ENCODE measurements around the gene GRIA3. TPM values are rescaled to one million over a fixed set of nuclear protein-coding genes. Genes with fewer than 3 reads are reported as not detected.

The GRIA3 gene
- polyA plus RNA-seq, 1 experiment = 27.7 TPM

DNA sequence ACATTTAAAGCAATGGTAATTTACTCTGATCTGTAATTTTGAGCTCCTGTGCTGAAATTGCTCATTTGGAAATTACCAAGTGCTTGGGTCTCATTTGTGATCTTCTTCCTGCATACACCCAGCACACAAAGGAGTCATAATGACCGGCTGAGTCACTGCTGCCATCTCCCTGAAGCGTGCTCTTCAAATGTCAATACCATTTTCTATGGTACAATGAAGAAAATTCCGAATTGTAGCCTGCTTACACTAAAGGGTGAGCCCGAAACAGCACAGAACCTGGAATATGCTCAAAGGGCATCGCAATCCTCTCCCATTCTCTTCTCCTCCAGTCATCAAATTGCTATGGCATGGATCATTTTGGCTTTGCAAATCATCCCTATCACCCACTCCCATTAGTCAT, 140.5 kb downstream of the GRIA3 start:
- TF ChIP-seq, protein P1, sequence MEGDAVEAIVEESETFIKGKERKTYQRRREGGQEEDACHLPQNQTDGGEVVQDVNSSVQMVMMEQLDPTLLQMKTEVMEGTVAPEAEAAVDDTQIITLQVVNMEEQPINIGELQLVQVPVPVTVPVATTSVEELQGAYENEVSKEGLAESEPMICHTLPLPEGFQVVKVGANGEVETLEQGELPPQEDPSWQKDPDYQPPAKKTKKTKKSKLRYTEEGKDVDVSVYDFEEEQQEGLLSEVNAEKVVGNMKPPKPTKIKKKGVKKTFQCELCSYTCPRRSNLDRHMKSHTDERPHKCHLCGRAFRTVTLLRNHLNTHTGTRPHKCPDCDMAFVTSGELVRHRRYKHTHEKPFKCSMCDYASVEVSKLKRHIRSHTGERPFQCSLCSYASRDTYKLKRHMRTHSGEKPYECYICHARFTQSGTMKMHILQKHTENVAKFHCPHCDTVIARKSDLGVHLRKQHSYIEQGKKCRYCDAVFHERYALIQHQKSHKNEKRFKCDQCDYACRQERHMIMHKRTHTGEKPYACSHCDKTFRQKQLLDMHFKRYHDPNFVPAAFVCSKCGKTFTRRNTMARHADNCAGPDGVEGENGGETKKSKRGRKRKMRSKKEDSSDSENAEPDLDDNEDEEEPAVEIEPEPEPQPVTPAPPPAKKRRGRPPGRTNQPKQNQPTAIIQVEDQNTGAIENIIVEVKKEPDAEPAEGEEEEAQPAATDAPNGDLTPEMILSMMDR (IDR thresholded peaks at IDR 0.05; ENCODE audit: insufficient read depth, low read depth, low read length) = no peak
- DNase-seq (ENCODE audit: low read depth) = no peak
- Histone ChIP-seq H3K27me3 (ENCODE audit: control insufficient read depth, insufficient read depth, low read length) (no peaks in the 10 kb centered on the region), H3K4me3 (ENCODE audit: low read depth, low read length) (no peak overlapping the region), H3K36me3 (ENCODE audit: control insufficient read depth, insufficient read depth, low read length) (no peaks in the 10 kb centered on the region)
- ChIA-PET POLR2A (no interaction called here), CTCF (interaction anchor here (0.6 kb wide), 1 partner anchor 10 kb away, joined by 3 read pairs; no protein-coding TSS in a partner anchor)

DNA sequence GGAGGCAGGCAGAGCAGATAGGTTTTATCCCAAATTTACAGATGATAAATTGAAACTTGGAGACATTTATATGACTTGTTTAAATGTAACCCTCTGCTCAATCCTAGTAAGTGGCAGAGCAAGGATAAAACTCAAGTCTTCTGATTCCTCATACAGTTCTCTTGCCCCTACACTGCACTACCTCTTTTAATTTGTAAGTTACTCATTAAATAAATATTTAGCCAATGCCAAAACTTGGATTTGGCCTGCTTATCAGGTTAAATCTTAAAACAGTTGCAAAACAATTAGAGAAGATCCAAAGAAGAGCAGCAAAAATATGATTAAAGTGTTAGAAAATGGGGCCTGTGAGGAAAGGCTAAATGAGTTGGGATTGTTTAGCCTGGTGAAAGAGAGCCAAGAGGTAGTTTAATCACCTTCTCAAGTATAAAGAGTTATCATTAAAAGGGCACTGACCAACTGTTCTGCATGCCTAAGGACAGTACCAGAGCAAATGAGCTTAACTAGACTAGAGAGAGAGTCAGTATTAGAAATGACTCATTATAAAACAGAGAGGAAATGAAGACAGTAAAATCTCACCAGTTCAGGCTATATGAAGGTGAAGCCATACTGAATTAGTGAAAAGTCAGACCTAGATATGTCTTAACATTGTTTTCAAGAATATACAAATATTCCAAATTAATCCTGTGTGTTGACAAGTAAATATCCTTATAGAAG, 146.3 kb downstream of the GRIA3 start:
- Histone ChIP-seq H3K4me3 (ENCODE audit: low read depth, low read length) (no peak overlapping the region), H3K36me3 (ENCODE audit: control insufficient read depth, insufficient read depth, low read length) (no peaks in the 10 kb centered on the region), H3K27me3 (ENCODE audit: control insufficient read depth, insufficient read depth, low read length) (no peaks in the 10 kb centered on the region)
- TF ChIP-seq, protein P1 (IDR thresholded peaks at IDR 0.05; ENCODE audit: insufficient read depth, low read depth, low read length) = no peak
- POLR2A ChIA-PET = no interaction called here
- CTCF ChIA-PET = interaction anchor here (0.5 to 1.7 kb wide), 2 partner anchors 10 to 682 kb away, joined by 3 to 5 read pairs; no protein-coding TSS in a partner anchor
- DNase-seq (ENCODE audit: low read depth) = no peak

DNA sequence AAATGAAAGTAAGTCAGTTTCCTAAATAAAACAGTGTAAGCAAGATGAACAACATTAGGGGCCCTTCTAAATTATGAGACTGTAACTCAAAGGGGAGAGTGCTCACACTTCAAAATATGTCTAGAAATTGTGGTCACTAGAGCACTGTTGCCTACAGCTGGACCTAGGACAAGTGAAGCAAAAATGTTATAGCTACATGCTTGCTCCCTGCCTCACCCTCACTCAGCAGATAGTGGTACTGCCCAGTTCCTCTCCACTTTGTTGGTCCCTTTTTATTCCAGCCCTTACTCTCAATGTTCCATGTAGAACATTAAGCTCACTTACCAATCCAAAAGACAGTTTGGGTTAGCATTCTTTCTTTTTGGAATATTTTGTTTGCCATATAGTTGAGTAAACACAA, 147.3 kb downstream of the GRIA3 start:
- CTCF ChIA-PET = interaction anchor here (1.7 kb wide), 1 partner anchor 10 kb away, joined by 5 read pairs; no protein-coding TSS in a partner anchor
- DNase-seq (ENCODE audit: low read depth) = no peak
- TF ChIP-seq, protein P1 (IDR thresholded peaks at IDR 0.05; ENCODE audit: insufficient read depth, low read depth, low read length) = no peak
- no peak overlapping the region for H3K4me3 ChIP-seq (ENCODE audit: low read depth, low read length)
- H3K36me3 ChIP-seq (ENCODE audit: control insufficient read depth, insufficient read depth, low read length) = no peaks in the 10 kb centered on the region
- H3K27me3 ChIP-seq (ENCODE audit: control insufficient read depth, insufficient read depth, low read length) = no peaks in the 10 kb centered on the region
- POLR2A ChIA-PET = no interaction called here

DNA sequence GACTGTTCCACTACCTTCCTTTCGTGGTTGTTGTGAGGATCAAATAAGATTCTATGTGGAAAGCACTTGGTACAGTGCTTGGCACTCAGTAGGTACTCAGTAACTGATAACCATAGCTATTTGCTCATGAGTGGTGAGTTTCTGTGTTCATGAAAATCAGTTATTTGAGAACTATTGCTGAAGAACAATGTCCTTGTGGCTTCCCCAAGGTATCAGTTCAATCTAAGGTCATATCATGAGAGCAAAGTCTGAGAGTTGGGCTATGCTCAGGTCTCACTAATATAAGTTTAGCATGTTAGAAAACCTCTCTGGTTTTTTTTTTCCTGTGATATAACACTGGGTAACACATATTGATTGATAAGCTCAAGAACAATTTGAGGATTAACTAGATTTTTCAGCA, 147.8 kb downstream of the GRIA3 start:
- POLR2A ChIA-PET = no interaction called here
- Histone ChIP-seq H3K36me3 (ENCODE audit: control insufficient read depth, insufficient read depth, low read length) (no peaks in the 10 kb centered on the region), H3K4me3 (ENCODE audit: low read depth, low read length) (no peak overlapping the region), H3K27me3 (ENCODE audit: control insufficient read depth, insufficient read depth, low read length) (no peaks in the 10 kb centered on the region)
- CTCF ChIA-PET = interaction anchor here (1.7 kb wide), 1 partner anchor 11 kb away, joined by 5 read pairs; no protein-coding TSS in a partner anchor
- DNase-seq (ENCODE audit: low read depth) = no peak
- TF ChIP-seq, protein P1 (IDR thresholded peaks at IDR 0.05; ENCODE audit: insufficient read depth, low read depth, low read length) = no peak

DNA sequence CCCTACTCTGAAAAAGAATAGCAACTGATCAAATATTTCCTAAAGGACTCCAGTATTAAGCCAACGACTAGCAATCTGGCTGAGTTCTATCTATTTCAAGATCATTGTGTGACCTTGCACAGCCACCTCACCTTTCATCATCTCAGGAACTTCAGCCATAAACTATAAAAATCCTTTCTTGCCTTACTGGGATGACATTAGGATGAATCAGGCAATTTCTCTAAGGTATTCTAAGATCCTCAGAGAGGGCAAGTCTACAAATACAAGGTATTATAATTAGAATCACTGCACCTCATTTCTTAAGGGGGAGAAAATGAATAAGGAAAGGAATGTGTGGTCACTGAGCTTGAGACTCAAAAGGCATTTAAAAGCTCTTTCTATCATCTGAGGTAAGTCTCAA, 152.6 kb downstream of the GRIA3 start:
- ChIA-PET CTCF (no interaction called here), POLR2A (no interaction called here)
- H3K27me3 ChIP-seq (ENCODE audit: control insufficient read depth, insufficient read depth, low read length) = no peaks in the 10 kb centered on the region
- H3K4me3 ChIP-seq (ENCODE audit: low read depth, low read length) = no peak overlapping the region
- no peaks in the 10 kb centered on the region for H3K36me3 ChIP-seq (ENCODE audit: control insufficient read depth, insufficient read depth, low read length)
- DNase-seq (ENCODE audit: low read depth) = no peak
- TF ChIP-seq, protein P1 (IDR thresholded peaks at IDR 0.05; ENCODE audit: insufficient read depth, low read depth, low read length) = no peak

Data from BJ (cell line).